Panc1 (cell line): ENCODE measurements around the gene NAGLU. TPM values are rescaled to one million over a fixed set of nuclear protein-coding genes. Genes with fewer than 3 reads are reported as not detected.
A peak's percentile ranks its signal among the peaks of the same experiment; 100 is the strongest.

ENCODE experiments used
- ATAC-seq: fragments of 200-7000 bp; cut with Tn5 transposase; 2 replicates; pipeline ENCODE4 v1.9.1; 2020; ENCODE audit warnings: mild to moderate bottlenecking, moderate library complexity
- BruUV-seq: library from RNA; stranded (reverse); fragments of 400-500 nt; replicated peaks from 2 replicates; lab custom pipeline; 2021; lab: Mats Ljungman, UMichigan
- CTCF ChIA-PET: fragments of 300-600 bp; sonication (Branson Sonifier 250); formaldehyde crosslinking; loops from one replicate; lab custom pipeline; 2022; ENCODE audit warnings: antibody characterized with exemption; lab: Charles Lee
- POLR2A ChIA-PET: fragments of 300-600 bp; sonication (Branson Sonifier 250); formaldehyde crosslinking; loops from one replicate; lab custom pipeline; 2022; ENCODE audit warnings: antibody characterized with exemption; lab: Charles Lee
- DNase-seq: peaks from one replicate; pipeline ENCODE4 v3.0.0-alpha.2; 2010; ENCODE audit warnings: low read depth, low spot score
- H3K27ac ChIP-seq: 2 replicates; pipeline ENCODE4 v1.5.1; 2011; ENCODE audit warnings: mild to moderate bottlenecking, low read length, inconsistent platforms
- H3K27me3 ChIP-seq: fragments of 200-500 bp; sonication (Bioruptor generic); 2 replicates; pipeline ENCODE4 v1.6.0; 2014; ENCODE audit warnings: low read length, inconsistent platforms; ENCODE audit not compliant: control insufficient read depth, insufficient read depth
- H3K36me3 ChIP-seq: fragments of 200-500 bp; sonication (Bioruptor generic); 2 replicates; pipeline ENCODE4 v1.5.1; 2014; ENCODE audit warnings: inconsistent platforms, mild to moderate bottlenecking, low read length, moderate library complexity; ENCODE audit not compliant: control insufficient read depth, insufficient read depth
- H3K4me1 ChIP-seq: 2 replicates; pipeline ENCODE4 v1.5.1; 2011; ENCODE audit warnings: inconsistent platforms, mild to moderate bottlenecking, low read length, moderate library complexity; ENCODE audit not compliant: control insufficient read depth, insufficient read depth
- H3K4me3 ChIP-seq, 2 experiments: 2 replicates each; pipeline ENCODE4 v1.5.1; 2011 to 2012; ENCODE audit warnings: low read depth in 2 of 2, low read length in 2 of 2, mild to moderate bottlenecking in 2 of 2, inconsistent platforms in 1 of 2, moderate library complexity in 1 of 2
- H3K9me3 ChIP-seq: fragments of 200-500 bp; sonication (Bioruptor generic); 2 replicates; pipeline ENCODE4 v1.5.1; 2014; ENCODE audit warnings: low read depth, mild to moderate bottlenecking, inconsistent platforms, low read length, moderate library complexity; ENCODE audit not compliant: control insufficient read depth, insufficient read depth
- CTCF ChIP-seq: fragments of 450-650 bp; IDR thresholded peaks from 2 replicates; pipeline ENCODE4 v1.5.1; 2017; ENCODE audit warnings: mild to moderate bottlenecking
- POLR2AphosphoS5 ChIP-seq: IDR thresholded peaks from 2 replicates; pipeline ENCODE4 v1.6.1; 2012; ENCODE audit warnings: mild to moderate bottlenecking, low read depth, low read length, moderate library complexity
- REST ChIP-seq, 2 experiments: IDR thresholded peaks; 2 replicates each; pipeline ENCODE4 v1.6.1; 2011 to 2012; ENCODE audit warnings: low read depth in 2 of 2, control low read depth in 1 of 2, low read length in 1 of 2, mild to moderate bottlenecking in 1 of 2, moderate library complexity in 1 of 2; ENCODE audit not compliant: insufficient read depth in 1 of 2
- SIN3A ChIP-seq: IDR thresholded peaks from 2 replicates; pipeline ENCODE4 v1.6.1; 2012; ENCODE audit warnings: low read depth, mild to moderate bottlenecking, low read length, moderate library complexity, borderline replicate concordance; ENCODE audit not compliant: insufficient read depth
- TCF7L2 ChIP-seq: IDR thresholded peaks from 2 replicates; pipeline ENCODE4 v1.6.1; 2011; ENCODE audit warnings: mild to moderate bottlenecking, low read depth, low read length, inconsistent platforms
- in situ Hi-C: cut with HindIII; loops from 2 replicates; pipeline ENCODE4 v1.10.0; 2016; ENCODE audit warnings: low sequenced_read_pairs, low pct_unique_long_range_greater_than_20kb
- intact Hi-C: fragments of 100-400 bp; cut with micrococcal nuclease; formaldehyde crosslinking; loops from one replicate; pipeline ENCODE4 v1.10.0; 2022; ENCODE audit not compliant: unreplicated experiment
- total RNA-seq: library from RNA; stranded (reverse); gene quantifications from one replicate; pipeline ENCODE4 v1.2.1, GENCODE V29; 2021; ENCODE audit not compliant: unreplicated experiment

Gene NAGLU
- total RNA-seq, 1 experiment from 2014 or later = 33.5 TPM

GRCh38 chr17:42518755-42519545 is 17.1 kb upstream of the NAGLU start:
- H3K9me3 ChIP-seq = no peaks in the 10 kb centered on the region
- TF ChIP-seq TCF7L2 (no peak), REST (IDR thresholded peaks at IDR 0.05; ENCODE audit: insufficient read depth in 1 of 2, low read depth in 2 of 2, low read length in 1 of 2) (no peak), CTCF (no peak), SIN3A (no peak), POLR2AphosphoS5 (no peak; the same call in 1 of the 2 replicates)
- peaks cover 64% of the 10 kb centered on the region for H3K4me1 ChIP-seq
- H3K27me3 ChIP-seq = no peaks in the 10 kb centered on the region
- H3K36me3 ChIP-seq = no peaks in the 10 kb centered on the region
- BruUV-seq = no TSS peak
- ChIA-PET CTCF (interaction anchor here (1.4 kb wide), 1 partner anchor 297 kb away, joined by 3 read pairs; no protein-coding TSS in a partner anchor), POLR2A (interaction anchor here (0.5 kb wide), 2 partner anchors 25 to 595 kb away, joined by 3 read pairs; no protein-coding TSS in a partner anchor)
- peak overlapping the region; percentile 97 for H3K27ac ChIP-seq
- in situ Hi-C loops (no loop called here), intact Hi-C loops (no loop called here)
- H3K4me3 ChIP-seq = no peak overlapping the region
- DNase-seq (no peak), ATAC-seq (peak; percentile 39)

- Histone ChIP-seq H3K36me3 (no peaks in the 10 kb centered on the region), H3K4me3 (no peak overlapping the region), H3K9me3 (no peaks in the 10 kb centered on the region), H3K4me1 (peaks cover 64% of the 10 kb centered on the region), H3K27ac (peak overlapping the region; percentile 97), H3K27me3 (no peaks in the 10 kb centered on the region)
- no TSS peak for BruUV-seq
- ATAC-seq = peak; percentile 71
- ChIA-PET CTCF (interaction anchor here (0.5 to 1.4 kb wide), 2 partner anchors 195 to 298 kb away, joined by 3 read pairs; no protein-coding TSS in a partner anchor), POLR2A (interaction anchor here (0.5 kb wide), 2 partner anchors 26 to 251 kb away, joined by 3 read pairs; no protein-coding TSS in a partner anchor)
- intact Hi-C loops (loop anchor here (10.0 kb wide), 2 partner anchors 95 to 205 kb away; partner anchors contain the start of gene CAVIN1), in situ Hi-C loops (no loop called here)
- peak; percentile 52 for TF ChIP-seq TCF7L2
- TF ChIP-seq SIN3A = 0 out of 2 replicates have a peak, but pooled peaks have one; percentile 14
- no peak for TF ChIP-seq REST (IDR thresholded peaks at IDR 0.05; ENCODE audit: insufficient read depth in 1 of 2, low read depth in 2 of 2, low read length in 1 of 2)
- TF ChIP-seq POLR2AphosphoS5 = peak; percentile 78; the same call in 1 of the 2 replicates
- TF ChIP-seq CTCF = no peak
- DNase-seq = peak; percentile 78
Measured at GRCh38 chr17:42519546-42520491, 16.2 kb upstream of the NAGLU start.
